Astrocyte (in vitro differentiated cells and primary cell): ENCODE measurements around the gene SLC26A9. TPM values are rescaled to one million over a fixed set of nuclear protein-coding genes. Genes with fewer than 3 reads are reported as not detected.

Source experiments
- DNase-seq: peaks from one replicate; pipeline ENCODE4 v3.0.0-alpha.2; 2010; ENCODE audit warnings: low read depth
- FAIRE-seq: peaks from 2 replicates; lab custom pipeline; 2011; peaks lifted over from hg19 to GRCh38; lab: Jason Lieb, UNC
- H2AFZ ChIP-seq: 2 replicates; pipeline ENCODE4 v1.6.0; 2012; ENCODE audit warnings: low read depth, low read length, inconsistent platforms
- H3K27ac ChIP-seq: 2 replicates; pipeline ENCODE4 v1.5.1; 2011; ENCODE audit warnings: low read depth, low read length, inconsistent platforms
- H3K27me3 ChIP-seq: 2 replicates; pipeline ENCODE4 v1.6.0; 2011; ENCODE audit warnings: low read length, inconsistent platforms; ENCODE audit not compliant: insufficient read depth
- H3K36me3 ChIP-seq: 2 replicates; pipeline ENCODE4 v1.5.1; 2011; ENCODE audit warnings: low read length, inconsistent platforms; ENCODE audit not compliant: insufficient read depth
- H3K4me1 ChIP-seq: 2 replicates; pipeline ENCODE4 v1.5.1; 2011; ENCODE audit warnings: low read length, inconsistent platforms; ENCODE audit not compliant: insufficient read depth
- H3K4me2 ChIP-seq: 2 replicates; pipeline ENCODE4 v1.6.0; 2012; ENCODE audit warnings: low read length, inconsistent platforms
- H3K4me3 ChIP-seq: 2 replicates; pipeline ENCODE4 v1.5.1; 2011; ENCODE audit warnings: low read depth, mild to moderate bottlenecking, low read length, inconsistent platforms; ENCODE audit not compliant: insufficient read depth
- H3K79me2 ChIP-seq: 2 replicates; pipeline ENCODE4 v1.6.0; 2012; ENCODE audit warnings: mild to moderate bottlenecking, low read length, inconsistent platforms; ENCODE audit not compliant: insufficient read depth
- H3K9ac ChIP-seq: 2 replicates; pipeline ENCODE4 v1.6.0; 2012; ENCODE audit warnings: mild to moderate bottlenecking, low read length, inconsistent platforms
- H3K9me3 ChIP-seq: 2 replicates; pipeline ENCODE4 v1.5.1; 2012; ENCODE audit warnings: low read depth, mild to moderate bottlenecking, low read length, inconsistent platforms; ENCODE audit not compliant: insufficient read depth
- H4K20me1 ChIP-seq: 2 replicates; pipeline ENCODE4 v1.6.0; 2012; ENCODE audit warnings: low read length, inconsistent platforms; ENCODE audit not compliant: insufficient read depth
- H3K27ac Mint-ChIP-seq: one replicate; pipeline ENCODE4 v1.8.0; 2021; ENCODE audit warnings: mild to moderate bottlenecking, mixed read lengths; ENCODE audit not compliant: unreplicated experiment
- H3K27me3 Mint-ChIP-seq: one replicate; pipeline ENCODE4 v1.8.0; 2021; ENCODE audit warnings: low read depth, mixed read lengths; ENCODE audit not compliant: unreplicated experiment
- H3K36me3 Mint-ChIP-seq: one replicate; pipeline ENCODE4 v1.8.0; 2021; ENCODE audit warnings: low read depth, mixed read lengths; ENCODE audit not compliant: unreplicated experiment
- H3K4me1 Mint-ChIP-seq: one replicate; pipeline ENCODE4 v1.8.0; 2021; ENCODE audit warnings: low read depth, mixed read lengths; ENCODE audit not compliant: unreplicated experiment
- H3K4me3 Mint-ChIP-seq: one replicate; pipeline ENCODE4 v1.8.0; 2021; ENCODE audit warnings: mild to moderate bottlenecking, moderate library complexity, mixed read lengths; ENCODE audit not compliant: unreplicated experiment
- H3K9me3 Mint-ChIP-seq: one replicate; pipeline ENCODE4 v1.8.0; 2021; ENCODE audit warnings: mild to moderate bottlenecking, mixed read lengths; ENCODE audit not compliant: unreplicated experiment
- CTCF ChIP-seq: IDR thresholded peaks from 2 replicates; pipeline ENCODE4 v1.5.1; 2011; ENCODE audit warnings: low read depth, mild to moderate bottlenecking, inconsistent platforms, low read length, moderate library complexity; ENCODE audit not compliant: insufficient read depth
- EZH2 ChIP-seq: IDR thresholded peaks from 2 replicates; pipeline ENCODE4 v1.6.1; 2012; ENCODE audit warnings: mild to moderate bottlenecking, low read length, inconsistent platforms; ENCODE audit not compliant: insufficient read depth
- total RNA-seq: library from RNA; stranded (reverse); gene quantifications from 2 replicates; pipeline ENCODE4 v1.2.1, GENCODE V29; 2021

Gene SLC26A9
- total RNA-seq, 1 donor from 2014 or later = not detected

GRCh38 chr1:205990226-205990625 is 47.0 kb upstream of the SLC26A9 start:
- Histone ChIP-seq H3K79me2 (no peaks in the 10 kb centered on the region), H3K4me1 (no peaks in the 10 kb centered on the region), H3K4me2 (no peak overlapping the region), H3K36me3 (peaks cover 9% of the 10 kb centered on the region), H2AFZ (no peak overlapping the region), H3K9me3 (no peaks in the 10 kb centered on the region), H3K27me3 (no peaks in the 10 kb centered on the region), H3K9ac (no peak overlapping the region), H3K27ac (no peak overlapping the region), H3K4me3 (no peak overlapping the region), H4K20me1 (peaks cover 7% of the 10 kb centered on the region)
- Mint-ChIP-seq H3K4me1 (peaks cover 24% of the 10 kb centered on the region), H3K4me3 (no peak overlapping the region), H3K27ac (no peak overlapping the region), H3K36me3 (peaks cover 17% of the 10 kb centered on the region), H3K9me3 (no peaks in the 10 kb centered on the region), H3K27me3 (peaks cover 8% of the 10 kb centered on the region)
- DNase-seq (no peak), FAIRE-seq (no peak)
- TF ChIP-seq EZH2 (no peak), CTCF (no peak)

- Histone ChIP-seq H3K9ac (no peak overlapping the region), H3K27ac (no peak overlapping the region), H4K20me1 (peaks cover 7% of the 10 kb centered on the region), H3K4me2 (no peak overlapping the region), H3K36me3 (peaks cover 9% of the 10 kb centered on the region), H3K4me1 (no peaks in the 10 kb centered on the region), H3K79me2 (no peaks in the 10 kb centered on the region), H3K4me3 (no peak overlapping the region), H3K27me3 (no peaks in the 10 kb centered on the region), H2AFZ (no peak overlapping the region), H3K9me3 (no peaks in the 10 kb centered on the region)
- Mint-ChIP-seq H3K27ac (no peak overlapping the region), H3K27me3 (peaks cover 8% of the 10 kb centered on the region), H3K36me3 (peaks cover 17% of the 10 kb centered on the region), H3K4me1 (peaks cover 23% of the 10 kb centered on the region), H3K4me3 (no peak overlapping the region), H3K9me3 (no peaks in the 10 kb centered on the region)
- DNase-seq (no peak), FAIRE-seq (no peak)
- TF ChIP-seq CTCF (no peak), EZH2 (no peak)
These were observed 46.5 kb upstream of the SLC26A9 start for GRCh38 chr1:205989786-205990185.

- FAIRE-seq (no peak), DNase-seq (no peak)
- Mint-ChIP-seq H3K9me3 (no peaks in the 10 kb centered on the region), H3K27me3 (peaks cover 8% of the 10 kb centered on the region), H3K4me3 (no peak overlapping the region), H3K36me3 (peaks cover 19% of the 10 kb centered on the region), H3K27ac (no peak overlapping the region), H3K4me1 (peaks cover 21% of the 10 kb centered on the region)
- no peak overlapping the region for H3K27ac ChIP-seq
- TF ChIP-seq EZH2 (no peak), CTCF (no peak)
- no peaks in the 10 kb centered on the region for H3K9me3 ChIP-seq
- peaks cover 5% of the 10 kb centered on the region for H4K20me1 ChIP-seq
- peaks cover 5% of the 10 kb centered on the region for H3K36me3 ChIP-seq
- H3K9ac ChIP-seq = no peak overlapping the region
- no peak overlapping the region for H3K4me2 ChIP-seq
- no peaks in the 10 kb centered on the region for H3K4me1 ChIP-seq
- H3K27me3 ChIP-seq = no peaks in the 10 kb centered on the region
- H2AFZ ChIP-seq = no peak overlapping the region
- H3K79me2 ChIP-seq = no peaks in the 10 kb centered on the region
- H3K4me3 ChIP-seq = no peak overlapping the region
These were observed 45.3 kb upstream of the SLC26A9 start for GRCh38 chr1:205988585-205988995.
